Measurements from ENCODE around the gene FHOD3.

Gene FHOD3

GRCh38 chr18:36387310-36387709 is 89.8 kb downstream of the FHOD3 start:
- no peak for DNase-seq

GRCh38 chr18:36388310-36388709 is 90.8 kb downstream of the FHOD3 start:
- DNase-seq: no peak

GRCh38 chr18:36389027-36389426 is 91.5 kb downstream of the FHOD3 start:
- DNase-seq: no peak

- DNase-seq: no peak
These were observed 92.5 kb downstream of the FHOD3 start for GRCh38 chr18:36389811-36390581.

GRCh38 chr18:36391426-36392145 is 94.1 kb downstream of the FHOD3 start:
- no peak for DNase-seq

GRCh38 chr18:36392164-36392978 is 94.9 kb downstream of the FHOD3 start:
- DNase-seq: no peak

GRCh38 chr18:36392979-36393287 is 95.4 kb downstream of the FHOD3 start:
- no peak for DNase-seq

- DNase-seq: no peak
These were observed 97.0 kb downstream of the FHOD3 start for GRCh38 chr18:36394486-36394885.

- DNase-seq: no peak
These were observed 98.7 kb downstream of the FHOD3 start for GRCh38 chr18:36396190-36396589.

- no peak for DNase-seq
These were observed 99.5 kb downstream of the FHOD3 start for GRCh38 chr18:36397033-36397432.

- DNase-seq: no peak
These were observed 100.9 kb downstream of the FHOD3 start for GRCh38 chr18:36398419-36398818.

GRCh38 chr18:36399055-36399454 is 101.5 kb downstream of the FHOD3 start:
- DNase-seq: no peak

GRCh38 chr18:36401462-36401861 is 103.9 kb downstream of the FHOD3 start:
- no peak for DNase-seq

GRCh38 chr18:36402765-36403396 is 105.4 kb downstream of the FHOD3 start:
- no peak for DNase-seq

- no peak for DNase-seq
These were observed 106.6 kb downstream of the FHOD3 start for GRCh38 chr18:36403896-36404820.

GRCh38 chr18:36405611-36406010 is 108.1 kb downstream of the FHOD3 start:
- DNase-seq: no peak

- no peak for DNase-seq
These were observed 109.3 kb downstream of the FHOD3 start for GRCh38 chr18:36406805-36407204.

GRCh38 chr18:36408606-36409005 is 111.1 kb downstream of the FHOD3 start:
- DNase-seq: no peak

GRCh38 chr18:36409779-36410178 is 112.3 kb downstream of the FHOD3 start:
- no peak for DNase-seq

- no peak for DNase-seq
These were observed 112.8 kb downstream of the FHOD3 start for GRCh38 chr18:36410346-36410745.

GRCh38 chr18:36411745-36412168 is 114.2 kb downstream of the FHOD3 start:
- DNase-seq: no peak

GRCh38 chr18:36412778-36413177 is 115.3 kb downstream of the FHOD3 start:
- DNase-seq: no peak
